ENCODE measurements around the gene CUTA.

DNA sequence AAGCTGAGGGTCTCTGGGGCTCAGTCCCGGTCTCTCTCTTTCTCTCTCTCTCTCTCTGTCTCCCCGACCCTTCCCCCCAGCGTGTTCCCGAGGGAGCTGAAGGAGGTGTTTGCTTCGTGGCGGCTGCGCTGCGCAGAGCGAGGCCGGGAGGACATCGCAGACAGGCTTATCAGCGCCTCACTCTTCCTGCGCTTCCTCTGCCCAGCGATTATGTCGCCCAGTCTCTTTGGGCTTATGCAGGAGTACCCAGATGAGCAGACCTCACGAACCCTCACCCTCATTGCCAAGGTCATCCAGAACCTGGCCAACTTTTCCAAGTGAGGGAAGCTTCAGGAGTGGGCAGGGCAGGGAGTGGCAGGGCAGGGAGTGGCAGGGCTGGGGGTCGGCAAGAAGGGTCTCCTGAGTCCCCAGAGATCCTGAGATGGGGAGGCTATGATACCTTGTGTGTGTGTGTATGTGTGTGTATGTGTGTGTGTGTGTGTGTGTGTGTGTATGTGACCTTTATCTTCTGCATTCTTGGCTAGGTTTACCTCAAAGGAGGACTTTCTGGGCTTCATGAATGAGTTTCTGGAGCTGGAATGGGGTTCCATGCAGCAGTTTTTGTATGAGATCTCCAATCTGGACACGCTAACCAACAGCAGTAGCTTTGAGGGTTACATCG, 22.9 kb upstream of the CUTA start:
- no peak for TF ChIP-seq FOXM1 (IDR thresholded peaks at IDR 0.05; ENCODE audit: borderline replicate concordance)
- TF ChIP-seq ARNT (IDR thresholded peaks at IDR 0.05): no peak

Data from HEK293T (cell line).